GM12865 (cell line): ENCODE results near the gene PM20D1.

Experiments
- DNase-seq: peaks from one replicate; pipeline ENCODE4 v3.0.0; 2010; ENCODE audit warnings: low read depth
- H3K4me3 ChIP-seq: 2 replicates; pipeline ENCODE4 v1.5.1; 2011; ENCODE audit warnings: mild to moderate bottlenecking, low read depth, low read length, control low read depth
- TF ChIP-seq, protein P1 (sequence below): IDR thresholded peaks from 2 replicates; pipeline ENCODE4 v1.5.1; 2011; ENCODE audit warnings: low read length, control low read depth, low read depth, inconsistent platforms; ENCODE audit not compliant: insufficient read depth; ENCODE audit errors: missing control alignments

The PM20D1 gene

DNA sequence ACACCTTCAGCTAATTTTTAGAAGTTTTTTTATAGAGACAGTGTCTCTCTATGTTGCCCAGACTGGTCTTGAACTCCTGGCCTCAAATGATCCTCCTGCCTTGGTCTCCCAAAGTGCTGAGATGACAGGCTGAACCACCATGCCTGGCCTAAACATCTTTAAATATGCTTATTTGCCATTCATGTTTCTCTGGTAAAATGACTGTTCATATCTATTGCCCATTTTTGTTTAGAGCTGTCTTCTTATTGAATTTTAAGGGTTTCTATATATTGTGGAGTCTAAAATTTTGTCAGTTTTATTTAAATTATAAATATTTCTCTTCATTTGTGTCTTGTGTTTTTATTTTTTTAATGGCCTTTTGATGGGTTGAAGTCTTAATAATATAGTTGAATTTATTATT is 3.0 kb upstream of the PM20D1 start:
- TF ChIP-seq, protein P1, sequence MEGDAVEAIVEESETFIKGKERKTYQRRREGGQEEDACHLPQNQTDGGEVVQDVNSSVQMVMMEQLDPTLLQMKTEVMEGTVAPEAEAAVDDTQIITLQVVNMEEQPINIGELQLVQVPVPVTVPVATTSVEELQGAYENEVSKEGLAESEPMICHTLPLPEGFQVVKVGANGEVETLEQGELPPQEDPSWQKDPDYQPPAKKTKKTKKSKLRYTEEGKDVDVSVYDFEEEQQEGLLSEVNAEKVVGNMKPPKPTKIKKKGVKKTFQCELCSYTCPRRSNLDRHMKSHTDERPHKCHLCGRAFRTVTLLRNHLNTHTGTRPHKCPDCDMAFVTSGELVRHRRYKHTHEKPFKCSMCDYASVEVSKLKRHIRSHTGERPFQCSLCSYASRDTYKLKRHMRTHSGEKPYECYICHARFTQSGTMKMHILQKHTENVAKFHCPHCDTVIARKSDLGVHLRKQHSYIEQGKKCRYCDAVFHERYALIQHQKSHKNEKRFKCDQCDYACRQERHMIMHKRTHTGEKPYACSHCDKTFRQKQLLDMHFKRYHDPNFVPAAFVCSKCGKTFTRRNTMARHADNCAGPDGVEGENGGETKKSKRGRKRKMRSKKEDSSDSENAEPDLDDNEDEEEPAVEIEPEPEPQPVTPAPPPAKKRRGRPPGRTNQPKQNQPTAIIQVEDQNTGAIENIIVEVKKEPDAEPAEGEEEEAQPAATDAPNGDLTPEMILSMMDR: no peak

DNA sequence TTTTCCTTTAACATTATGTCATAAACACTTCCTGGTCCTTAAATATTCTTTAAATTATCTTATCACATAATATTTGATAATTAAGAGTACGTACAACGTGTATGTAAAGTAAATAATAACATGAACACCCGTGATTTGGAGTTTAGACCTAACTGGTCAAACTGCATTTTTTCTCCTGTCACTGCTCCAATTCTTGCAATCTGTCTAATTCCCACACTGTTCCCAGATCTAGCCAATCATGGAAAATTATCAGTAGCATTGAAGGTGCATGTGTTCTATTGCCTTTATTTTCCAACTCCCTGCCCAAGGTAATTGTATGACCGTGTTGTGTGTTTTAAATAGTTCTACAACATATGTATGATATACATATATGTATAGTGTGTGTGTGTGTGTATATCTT is 2.1 kb upstream of the PM20D1 start:
- TF ChIP-seq, protein P1: no peak
- no peak for DNase-seq

More for the DNA sequence above, 3.0 kb upstream of the PM20D1 start:
- no peak overlapping the region for H3K4me3 ChIP-seq
- no peak for DNase-seq

DNA sequence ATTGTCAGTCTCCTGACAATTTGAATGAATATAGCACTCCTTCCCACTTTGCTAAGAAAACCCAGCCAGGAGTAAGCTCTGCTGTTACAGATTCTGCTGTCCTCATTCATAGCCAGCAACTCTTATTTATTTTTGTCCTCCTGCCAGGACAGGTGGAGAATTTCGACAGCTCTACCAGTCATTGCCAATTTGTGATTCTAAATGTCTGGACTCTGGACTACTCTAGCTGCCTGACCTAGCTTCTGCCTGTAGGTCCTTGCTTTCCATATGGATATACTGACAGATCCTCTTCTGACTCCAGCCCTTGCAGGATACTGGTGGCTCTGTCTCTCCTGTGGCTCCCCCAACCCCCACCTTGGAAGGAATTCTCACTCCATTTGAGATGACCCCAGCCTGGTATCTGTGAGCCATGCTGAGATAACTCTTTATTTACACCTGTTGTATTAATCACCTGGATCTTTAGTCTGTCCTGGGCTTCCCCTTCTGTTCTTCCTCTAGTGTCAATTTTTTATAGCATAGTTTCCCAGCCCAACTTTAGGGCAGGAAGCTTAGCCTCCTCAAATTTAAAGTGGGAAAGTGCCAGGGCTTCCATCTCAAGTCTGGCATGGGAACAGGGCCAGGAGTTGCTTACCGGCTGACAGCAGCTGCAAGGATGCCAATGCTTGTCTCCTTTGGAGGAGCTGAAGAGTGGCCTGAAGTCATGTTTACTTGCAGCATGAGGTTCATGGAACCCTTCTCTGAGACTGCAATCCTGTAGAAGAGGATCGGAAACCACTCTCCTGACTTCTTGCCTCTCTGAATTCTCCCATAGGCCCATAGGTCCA is 6.7 kb downstream of the PM20D1 start:
- DNase-seq: no peak
- no peak overlapping the region for H3K4me3 ChIP-seq
- TF ChIP-seq, protein P1: no peak

More for the DNA sequence above, 2.1 kb upstream of the PM20D1 start:
- H3K4me3 ChIP-seq: no peak overlapping the region

DNA sequence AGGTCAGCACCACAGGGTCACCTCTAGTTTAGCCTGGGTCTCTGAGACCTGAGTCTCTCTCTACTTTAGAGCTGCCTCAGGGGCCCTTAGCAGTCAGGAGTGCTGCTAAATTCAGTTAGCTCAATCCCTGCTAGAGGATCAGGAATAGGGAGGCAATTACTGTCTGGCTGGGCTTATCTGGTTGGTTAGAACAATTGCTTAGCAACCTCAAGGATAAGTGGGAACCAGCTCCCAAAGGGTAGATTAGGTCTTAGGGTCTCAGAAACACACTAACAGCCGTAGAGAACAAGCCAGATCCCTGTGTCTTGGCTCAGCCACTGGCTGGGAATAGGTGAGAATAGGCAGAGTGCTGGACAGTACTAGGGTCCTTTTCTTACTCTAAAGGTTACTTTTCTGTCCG is 7.7 kb downstream of the PM20D1 start:
- TF ChIP-seq, protein P1: no peak
- H3K4me3 ChIP-seq: no peak overlapping the region
- DNase-seq: no peak

DNA sequence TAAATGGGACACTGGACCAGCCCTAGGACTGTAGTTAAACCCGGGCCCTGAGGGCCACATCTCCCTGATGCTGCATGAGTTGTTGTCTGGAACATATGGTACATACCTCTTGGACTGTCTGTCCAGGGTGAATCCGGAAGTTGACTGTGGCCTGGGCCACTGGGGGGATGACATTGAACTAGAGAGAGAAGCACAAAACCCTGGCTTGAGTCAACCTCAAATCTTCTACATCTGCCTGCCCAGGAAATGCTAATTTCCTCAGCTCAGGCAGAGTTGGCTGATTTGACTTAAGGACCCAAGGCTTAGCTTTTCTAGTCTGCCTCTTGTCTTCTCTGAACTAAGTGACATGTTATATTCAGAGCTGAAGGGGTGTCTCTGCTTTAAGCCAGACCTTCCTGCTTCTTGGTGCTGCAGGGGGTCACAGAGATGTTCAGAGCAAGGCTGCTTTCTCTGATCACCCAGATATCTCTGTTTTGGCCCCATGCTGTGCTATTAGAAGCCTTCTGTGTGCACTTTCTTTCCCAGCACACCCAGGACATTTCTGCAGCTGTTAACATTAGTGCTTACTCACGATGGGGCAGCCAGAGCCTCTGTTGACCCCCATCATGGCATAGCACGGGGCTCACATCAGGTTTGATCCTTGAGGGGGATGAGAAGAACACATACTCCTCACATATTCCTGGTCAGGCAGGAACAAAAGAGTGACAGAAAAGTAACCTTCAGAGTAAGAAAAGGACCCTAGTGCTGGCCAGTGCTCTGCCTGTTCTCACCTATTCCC is 9.6 kb downstream of the PM20D1 start:
- peak; percentile 18 for DNase-seq
- TF ChIP-seq, protein P1: no peak
- H3K4me3 ChIP-seq: no peak overlapping the region

DNA sequence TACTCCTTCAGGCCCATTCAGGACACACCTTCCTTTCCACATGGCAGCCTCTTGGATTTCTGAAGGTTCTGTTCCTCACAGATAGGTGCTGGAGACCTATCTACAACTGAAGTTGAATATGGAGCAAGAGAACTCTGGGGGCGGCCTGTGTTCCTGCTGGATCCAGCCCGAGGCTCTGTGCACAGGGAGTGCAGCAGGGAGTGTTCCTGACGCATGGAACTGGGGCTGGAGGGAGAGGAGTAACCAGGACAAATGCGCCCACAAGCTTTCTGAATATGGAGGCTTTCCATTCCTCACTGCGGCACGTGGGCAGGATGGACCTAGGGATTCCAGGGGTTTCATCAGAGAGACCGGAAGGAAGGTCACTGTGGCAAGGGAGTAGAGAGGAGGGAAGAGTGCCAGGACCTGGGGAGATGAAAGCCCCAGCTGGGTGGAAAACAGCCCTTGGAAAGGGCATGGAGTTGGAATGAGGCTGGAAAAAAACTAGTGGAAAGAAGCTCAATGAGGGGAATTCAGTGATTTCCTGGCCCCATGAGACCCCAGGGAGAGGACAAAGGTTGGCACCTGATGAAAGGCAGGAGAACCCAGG is 12.5 kb downstream of the PM20D1 start:
- TF ChIP-seq, protein P1: no peak
- no peak overlapping the region for H3K4me3 ChIP-seq
- DNase-seq: no peak
